ENCODE measurements around the gene BCL10. TPM values are rescaled to one million over a fixed set of nuclear protein-coding genes. Genes with fewer than 3 reads are reported as not detected.
"Not testable (repeated sequence)": the region's sequence is repeated elsewhere in the genome, so short reads cannot be mapped to it uniquely, and the experiment has no call there.

Gene BCL10
- total RNA-seq, 1 experiment from 2014 or later = 30.4 TPM

- peak overlapping the region; percentile 82; the same call in 1 of the 2 replicates for H3K4me3 ChIP-seq
- peaks cover 4% of the 10 kb centered on the region; the same call in 1 of the 2 replicates for H3K9me3 ChIP-seq (ENCODE audit: insufficient read depth, low read depth)
- peak overlapping the region; percentile 86 for H3K4me2 ChIP-seq
- POLR2A ChIA-PET (ENCODE audit: unreplicated experiment) = interaction anchor here (0.6 kb wide), 1 partner anchor 300 kb away, joined by 3 read pairs; no protein-coding TSS in a partner anchor
- no peak overlapping the region for H3K27ac ChIP-seq
- H2AFZ ChIP-seq = peak overlapping the region; percentile 81
- peaks cover 14% of the 10 kb centered on the region for H4K20me1 ChIP-seq (ENCODE audit: insufficient read depth)
- BruUV-seq (replicated peaks) = no TSS peak
- peaks cover 56% of the 10 kb centered on the region for H3F3A ChIP-seq (ENCODE audit: insufficient read depth, low read depth)
- peaks cover 32% of the 10 kb centered on the region for H3K79me2 ChIP-seq (ENCODE audit: low read depth)
- no peak for TF ChIP-seq EZH2 (IDR thresholded peaks at IDR 0.05; ENCODE audit: low read depth)
- peak; percentile 48; the same call in 1 of the 2 replicates for TF ChIP-seq CTCF (conservative IDR thresholded peaks at IDR 0.05)
- no peaks in the 10 kb centered on the region for H3K9me2 ChIP-seq (ENCODE audit: insufficient read depth)
- no peak for DNase-seq
- peaks cover 23% of the 10 kb centered on the region for H3K36me3 ChIP-seq (ENCODE audit: low read depth)
- H3K27me3 ChIP-seq (ENCODE audit: insufficient read depth, low read depth) = no peaks in the 10 kb centered on the region
- intact Hi-C loops (cut with micrococcal nuclease; ENCODE audit: unreplicated experiment) = loop anchor here (1.0 kb wide), 2 partner anchors 151 to 315 kb away; no protein-coding TSS in a partner anchor
- CTCF ChIA-PET = interaction anchor here (0.6 to 2.0 kb wide), 4 partner anchors 17 to 315 kb away, joined by 3 to 9 read pairs (median 5); partner anchors contain the start of gene BCL10
- H3K4me1 ChIP-seq (replicated peaks; ENCODE audit: insufficient read depth) = peaks cover 23% of the 10 kb centered on the region
Measured at GRCh38 chr1:85259912-85260274, 16.5 kb downstream of the BCL10 start.

GRCh38 chr1:85259118-85259911 lies 17.1 kb downstream of the BCL10 start, which contains the start of gene C1orf52:
Gene C1orf52, minus strand, starts transcription at chr1:85259662. Its CDS starts 29 bp downstream, at chr1:85259633.
- Histone ChIP-seq H3K4me2 (peak within 1 kb of the TSS; percentile 86), H2AFZ (peak within 1 kb of the TSS; percentile 81), H3K27ac (peak within 1 kb of the TSS; percentile 35; the same call in 1 of the 2 replicates), H3K79me2 (ENCODE audit: low read depth) (peaks cover 35% of the 10 kb centered on the region), H3K4me1 (replicated peaks; ENCODE audit: insufficient read depth) (peaks cover 20% of the 10 kb centered on the region), H3K27me3 (ENCODE audit: insufficient read depth, low read depth) (no peaks in the 10 kb centered on the region), H4K20me1 (ENCODE audit: insufficient read depth) (peaks cover 14% of the 10 kb centered on the region), H3K36me3 (ENCODE audit: low read depth) (peaks cover 26% of the 10 kb centered on the region), H3K4me3 (peak within 1 kb of the TSS; percentile 82), H3F3A (ENCODE audit: insufficient read depth, low read depth) (peaks cover 51% of the 10 kb centered on the region), H3K9me2 (ENCODE audit: insufficient read depth) (no peaks in the 10 kb centered on the region), H3K9me3 (ENCODE audit: insufficient read depth, low read depth) (peaks cover 4% of the 10 kb centered on the region; the same call in 1 of the 2 replicates)
- BruUV-seq (replicated peaks) = TSS peak; percentile 33
- peak; percentile 80 to 95 for DNase-seq
- intact Hi-C loops (cut with micrococcal nuclease; ENCODE audit: unreplicated experiment) = loop anchor here (1.0 kb wide), 2 partner anchors 150 to 314 kb away; no protein-coding TSS in a partner anchor
- TF ChIP-seq EZH2 (IDR thresholded peaks at IDR 0.05; ENCODE audit: low read depth) (no peak), CTCF (conservative IDR thresholded peaks at IDR 0.05) (peak; percentile 99)
- CTCF ChIA-PET = interaction anchor here (0.5 to 2.0 kb wide), 8 partner anchors 17 to 744 kb away, joined by 3 to 9 read pairs (median 4); partner anchors contain the start of gene BCL10
- POLR2A ChIA-PET (ENCODE audit: unreplicated experiment) = interaction anchor here (0.6 kb wide), 2 partner anchors 30 to 299 kb away, joined by 3 read pairs; no protein-coding TSS in a partner anchor

- Histone ChIP-seq H3K4me3 (peak overlapping the region; percentile 82), H3K4me1 (replicated peaks; ENCODE audit: insufficient read depth) (peaks cover 16% of the 10 kb centered on the region), H2AFZ (no peak overlapping the region), H3K79me2 (ENCODE audit: low read depth) (peaks cover 42% of the 10 kb centered on the region), H3K4me2 (peak overlapping the region; percentile 86), H3K9me2 (ENCODE audit: insufficient read depth) (no peaks in the 10 kb centered on the region), H3K27me3 (ENCODE audit: insufficient read depth, low read depth) (no peaks in the 10 kb centered on the region), H4K20me1 (ENCODE audit: insufficient read depth) (peaks cover 14% of the 10 kb centered on the region), H3K27ac (no peak overlapping the region), H3K36me3 (ENCODE audit: low read depth) (peaks cover 31% of the 10 kb centered on the region), H3K9me3 (ENCODE audit: insufficient read depth, low read depth) (peaks cover 4% of the 10 kb centered on the region; the same call in 1 of the 2 replicates), H3F3A (ENCODE audit: insufficient read depth, low read depth) (peaks cover 44% of the 10 kb centered on the region)
- ChIA-PET POLR2A (ENCODE audit: unreplicated experiment) (interaction anchor here (0.6 kb wide), 1 partner anchor 29 kb away, joined by 3 read pairs; no protein-coding TSS in a partner anchor), CTCF (interaction anchor here (0.5 to 2.0 kb wide), 7 partner anchors 14 to 745 kb away, joined by 3 to 9 read pairs (median 5); no protein-coding TSS in a partner anchor)
- intact Hi-C loops (cut with micrococcal nuclease; ENCODE audit: unreplicated experiment) = loop anchor here (1.0 kb wide), 2 partner anchors 149 to 313 kb away; no protein-coding TSS in a partner anchor
- no TSS peak for BruUV-seq (replicated peaks)
- DNase-seq = no peak
- no peak for TF ChIP-seq EZH2 (IDR thresholded peaks at IDR 0.05; ENCODE audit: low read depth)
- no peak for TF ChIP-seq CTCF (conservative IDR thresholded peaks at IDR 0.05)
Measured at GRCh38 chr1:85258536-85259117, 17.8 kb downstream of the BCL10 start.

- H4K20me1 ChIP-seq (ENCODE audit: insufficient read depth); H3K4me3 ChIP-seq; DNase-seq; POLR2A ChIA-PET (ENCODE audit: unreplicated experiment); H3K79me2 ChIP-seq (ENCODE audit: low read depth); H3K9me3 ChIP-seq (ENCODE audit: insufficient read depth, low read depth); H3K4me2 ChIP-seq; intact Hi-C loops (cut with micrococcal nuclease; ENCODE audit: unreplicated experiment); H3K27me3 ChIP-seq (ENCODE audit: insufficient read depth, low read depth); H2AFZ ChIP-seq; BruUV-seq (replicated peaks); H3K27ac ChIP-seq; H3K9me2 ChIP-seq (ENCODE audit: insufficient read depth); CTCF ChIA-PET: not testable (repeated sequence)
- peaks cover 15% of the 10 kb centered on the region for H3K4me1 ChIP-seq (replicated peaks; ENCODE audit: insufficient read depth)
- peaks cover 30% of the 10 kb centered on the region for H3F3A ChIP-seq (ENCODE audit: insufficient read depth, low read depth)
- peaks cover 25% of the 10 kb centered on the region for H3K36me3 ChIP-seq (ENCODE audit: low read depth)
Measured at GRCh38 chr1:85249042-85249441, 27.4 kb downstream of the BCL10 start.
